MCF 10A (cell line): ENCODE data around the gene SUSD1. TPM values are rescaled to one million over a fixed set of nuclear protein-coding genes. Genes with fewer than 3 reads are reported as not detected.

ENCODE experiments used
- BruUV-seq: library from RNA; stranded (reverse); fragments of 400-500 nt; replicated peaks from 2 replicates; lab custom pipeline; 2021; lab: Mats Ljungman, UMichigan
- CTCF ChIA-PET: fragments of 300-600 bp; sonication (Branson Sonifier 250); formaldehyde crosslinking; extraction: SDS; loops from one replicate; lab custom pipeline; 2021; ENCODE audit warnings: antibody characterized with exemption, inconsistent platforms; lab: Yijun Ruan, JAX
- POLR2A ChIA-PET: fragments of 300-600, 350-650 bp; sonication (Branson Sonifier 250); formaldehyde crosslinking; extraction: SDS; loops from one replicate; lab custom pipeline; 2020; ENCODE audit warnings: antibody characterized with exemption, inconsistent platforms; lab: Yijun Ruan, JAX
- DNase-seq: peaks from one replicate; pipeline ENCODE4 v3.0.0-alpha.2; 2018; ENCODE audit not compliant: unreplicated experiment
- H3K27ac Mint-ChIP-seq: one replicate; pipeline ENCODE4 v1.8.0; 2022; ENCODE audit warnings: mild to moderate bottlenecking, low read depth, mixed read lengths; ENCODE audit not compliant: unreplicated experiment
- H3K27me3 Mint-ChIP-seq: one replicate; pipeline ENCODE4 v1.8.0; 2022; ENCODE audit warnings: mixed read lengths; ENCODE audit not compliant: insufficient read depth, unreplicated experiment
- H3K36me3 Mint-ChIP-seq: one replicate; pipeline ENCODE4 v1.8.0; 2022; ENCODE audit warnings: mild to moderate bottlenecking, moderate library complexity, mixed read lengths; ENCODE audit not compliant: insufficient read depth, unreplicated experiment
- H3K4me1 Mint-ChIP-seq: one replicate; pipeline ENCODE4 v1.8.0; 2022; ENCODE audit warnings: mixed read lengths; ENCODE audit not compliant: insufficient read depth, unreplicated experiment
- H3K4me3 Mint-ChIP-seq: one replicate; pipeline ENCODE4 v1.8.0; 2022; ENCODE audit warnings: mild to moderate bottlenecking, moderate library complexity, mixed read lengths; ENCODE audit not compliant: unreplicated experiment
- H3K9me3 Mint-ChIP-seq: one replicate; pipeline ENCODE4 v1.8.0; 2022; ENCODE audit warnings: mixed read lengths; ENCODE audit not compliant: unreplicated experiment
- CTCF ChIP-seq: fragments of 200-600 bp; IDR thresholded peaks from one replicate; pipeline ENCODE4 v1.8.0; 2022; ENCODE audit warnings: antibody characterized with exemption, mild to moderate bottlenecking; ENCODE audit not compliant: unreplicated experiment
- intact Hi-C: fragments of 100-400 bp; cut with micrococcal nuclease; formaldehyde crosslinking; loops from 2 replicates; pipeline ENCODE4 v1.14.1; 2022
- total RNA-seq: library from RNA; stranded (reverse); gene quantifications from 2 replicates; pipeline ENCODE4 v1.2.3, GENCODE V29; 2022

SUSD1 gene
- total RNA-seq, 1 experiment from 2014 or later: 2.0 TPM

DNA sequence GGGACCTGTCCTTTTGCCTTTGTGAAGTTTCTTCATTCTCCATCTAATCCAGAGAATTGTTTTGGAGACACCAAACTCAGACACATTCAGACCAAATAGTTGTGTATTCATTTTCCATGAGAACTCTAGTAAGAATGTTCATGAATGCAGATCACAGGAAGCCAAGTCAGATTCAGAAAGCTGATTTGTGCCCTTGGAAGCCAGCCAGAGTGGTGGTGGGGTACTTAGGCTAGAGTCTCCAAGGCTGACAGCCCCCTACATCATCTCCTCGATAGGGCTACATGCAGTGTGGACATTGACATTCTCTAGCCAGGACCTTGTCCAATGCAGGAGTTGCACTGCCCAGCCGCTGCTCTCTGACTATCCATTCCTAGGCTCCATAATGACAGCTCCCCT, 140.9 kb downstream of the SUSD1 start:
- CTCF ChIA-PET: interaction anchor here (1.1 kb wide), 1 partner anchor 14 kb away, joined by 3 read pairs; no protein-coding TSS in a partner anchor
- Mint-ChIP-seq H3K27me3 (no peaks in the 10 kb centered on the region), H3K4me1 (peaks cover 25% of the 10 kb centered on the region), H3K27ac (no peak overlapping the region), H3K4me3 (no peak overlapping the region), H3K36me3 (no peaks in the 10 kb centered on the region), H3K9me3 (no peaks in the 10 kb centered on the region)
- intact Hi-C loops: no loop called here
- no TSS peak for BruUV-seq
- TF ChIP-seq CTCF: no peak
- DNase-seq: no peak
- POLR2A ChIA-PET: interaction anchor here (0.6 to 3.6 kb wide), 2 partner anchors 12 to 16 kb away, joined by 4 to 15 read pairs; no protein-coding TSS in a partner anchor

DNA sequence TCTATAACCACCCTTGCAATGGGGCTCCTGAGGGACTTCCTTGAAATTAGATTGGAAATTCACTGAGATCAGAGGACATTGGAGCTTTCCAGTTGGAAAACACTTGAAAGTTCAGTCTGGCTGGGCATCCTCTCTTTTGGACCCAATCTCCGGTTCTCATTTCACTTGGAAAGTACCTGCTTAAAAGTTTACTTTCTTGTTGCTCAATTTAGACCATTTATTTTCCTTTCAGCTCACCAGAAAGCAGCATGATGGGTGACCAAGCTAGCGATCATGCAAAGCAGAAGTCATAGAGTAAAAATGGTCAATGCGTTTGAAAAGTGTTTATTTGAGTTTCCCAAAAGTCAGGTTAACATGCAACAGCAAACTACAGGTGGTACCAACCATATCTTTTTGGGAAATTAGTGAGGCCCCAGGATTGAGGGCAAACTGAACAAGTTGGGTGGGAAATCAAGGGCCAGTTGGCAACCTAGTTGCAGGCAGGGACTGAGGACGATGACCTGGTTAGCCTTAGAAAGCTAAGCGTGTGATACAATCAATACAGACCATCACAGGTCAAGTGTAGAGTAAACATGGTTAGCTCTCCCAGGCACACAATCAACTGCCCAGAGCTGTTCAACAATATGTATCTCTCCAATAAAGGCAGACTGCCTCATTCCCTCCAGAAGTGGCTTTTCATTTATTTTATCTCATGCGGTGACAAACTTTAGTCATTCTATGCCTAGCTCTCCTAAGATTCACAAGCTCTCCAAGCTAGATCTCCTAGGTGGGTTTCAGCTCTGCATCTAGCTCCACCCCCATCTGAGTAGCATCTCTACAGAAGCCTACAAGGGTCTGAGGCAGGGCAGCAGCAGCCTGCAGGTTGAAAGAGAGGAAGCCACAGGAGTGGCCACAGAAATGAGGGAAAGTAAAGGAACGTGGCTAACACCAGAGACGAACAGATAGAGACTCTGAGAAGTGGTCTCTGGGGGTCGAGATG, 141.6 kb downstream of the SUSD1 start:
- no peaks in the 10 kb centered on the region for H3K27me3 Mint-ChIP-seq
- peaks cover 30% of the 10 kb centered on the region for H3K4me1 Mint-ChIP-seq
- ChIA-PET CTCF (interaction anchor here (0.7 kb wide), 1 partner anchor 39 kb away, joined by 3 read pairs; no protein-coding TSS in a partner anchor), POLR2A (interaction anchor here (0.6 to 3.6 kb wide), 3 partner anchors 13 to 22 kb away, joined by 4 to 15 read pairs (median 5); no protein-coding TSS in a partner anchor)
- intact Hi-C loops: no loop called here
- H3K9me3 Mint-ChIP-seq: no peaks in the 10 kb centered on the region
- H3K27ac Mint-ChIP-seq: no peak overlapping the region
- DNase-seq: no peak
- no peaks in the 10 kb centered on the region for H3K36me3 Mint-ChIP-seq
- BruUV-seq: no TSS peak
- no peak for TF ChIP-seq CTCF
- no peak overlapping the region for H3K4me3 Mint-ChIP-seq

DNA sequence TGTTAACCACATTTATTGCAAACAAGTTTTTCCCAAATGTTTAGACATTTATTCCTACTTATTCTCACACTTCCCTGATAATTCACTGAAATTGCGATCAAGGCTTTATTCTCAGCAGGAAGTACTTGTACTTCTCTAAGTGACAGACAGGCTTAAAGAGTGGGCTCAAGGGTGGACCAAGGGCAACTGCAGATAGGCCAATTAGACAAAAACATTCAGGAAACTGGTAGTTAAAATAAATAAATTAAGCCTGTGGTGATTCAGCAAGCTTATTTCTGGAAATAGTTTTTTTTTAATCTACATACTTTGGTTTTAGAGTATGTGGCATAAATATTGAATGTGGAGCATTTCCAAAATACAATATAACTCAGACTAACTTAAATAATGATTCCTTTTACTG, 142.4 kb downstream of the SUSD1 start:
- peaks cover 30% of the 10 kb centered on the region for H3K4me1 Mint-ChIP-seq
- H3K9me3 Mint-ChIP-seq: no peaks in the 10 kb centered on the region
- CTCF ChIA-PET: interaction anchor here (0.7 to 1.1 kb wide), 2 partner anchors 38 to 80 kb away, joined by 3 to 4 read pairs; no protein-coding TSS in a partner anchor
- no peaks in the 10 kb centered on the region for H3K27me3 Mint-ChIP-seq
- no peak for DNase-seq
- no peak overlapping the region for H3K4me3 Mint-ChIP-seq
- H3K27ac Mint-ChIP-seq: no peak overlapping the region
- BruUV-seq: no TSS peak
- POLR2A ChIA-PET: interaction anchor here (1.3 to 3.6 kb wide), 2 partner anchors 14 to 21 kb away, joined by 5 to 15 read pairs; no protein-coding TSS in a partner anchor
- intact Hi-C loops: no loop called here
- TF ChIP-seq CTCF: no peak
- no peaks in the 10 kb centered on the region for H3K36me3 Mint-ChIP-seq

- TF ChIP-seq CTCF: no peak
- BruUV-seq: no TSS peak
- no peak overlapping the region for H3K4me3 Mint-ChIP-seq
- no peaks in the 10 kb centered on the region for H3K36me3 Mint-ChIP-seq
- ChIA-PET POLR2A (interaction anchor here (1.1 to 1.9 kb wide), 2 partner anchors 15 to 116 kb away, joined by 3 to 5 read pairs; no protein-coding TSS in a partner anchor), CTCF (interaction anchor here (1.0 to 1.1 kb wide), 2 partner anchors 28 to 81 kb away, joined by 4 to 5 read pairs; no protein-coding TSS in a partner anchor)
- intact Hi-C loops: no loop called here
- H3K4me1 Mint-ChIP-seq: peaks cover 30% of the 10 kb centered on the region
- no peaks in the 10 kb centered on the region for H3K27me3 Mint-ChIP-seq
- DNase-seq: no peak
- peak overlapping the region; percentile 17 for H3K27ac Mint-ChIP-seq
- H3K9me3 Mint-ChIP-seq: no peaks in the 10 kb centered on the region
These were observed 143.1 kb downstream of the SUSD1 start for GRCh38 chr9:112032009-112032408.
